DND-41 (cell line): Measurements from ENCODE around the gene AMDHD2.

Source experiments
- EZH2 ChIP-seq: IDR thresholded peaks from 3 replicates; pipeline ENCODE4 v1.6.1; 2012; ENCODE audit warnings: borderline replicate concordance, low read depth, mild to moderate bottlenecking, moderate library complexity, low read length, inconsistent platforms; ENCODE audit not compliant: severe bottlenecking
- TF ChIP-seq, protein P1 (sequence below): IDR thresholded peaks from 2 replicates; pipeline ENCODE4 v1.5.1; 2012; ENCODE audit warnings: borderline replicate concordance, low read length, moderate library complexity, mild to moderate bottlenecking; ENCODE audit not compliant: poor library complexity, severe bottlenecking; ENCODE audit errors: extremely low read depth

DNA sequence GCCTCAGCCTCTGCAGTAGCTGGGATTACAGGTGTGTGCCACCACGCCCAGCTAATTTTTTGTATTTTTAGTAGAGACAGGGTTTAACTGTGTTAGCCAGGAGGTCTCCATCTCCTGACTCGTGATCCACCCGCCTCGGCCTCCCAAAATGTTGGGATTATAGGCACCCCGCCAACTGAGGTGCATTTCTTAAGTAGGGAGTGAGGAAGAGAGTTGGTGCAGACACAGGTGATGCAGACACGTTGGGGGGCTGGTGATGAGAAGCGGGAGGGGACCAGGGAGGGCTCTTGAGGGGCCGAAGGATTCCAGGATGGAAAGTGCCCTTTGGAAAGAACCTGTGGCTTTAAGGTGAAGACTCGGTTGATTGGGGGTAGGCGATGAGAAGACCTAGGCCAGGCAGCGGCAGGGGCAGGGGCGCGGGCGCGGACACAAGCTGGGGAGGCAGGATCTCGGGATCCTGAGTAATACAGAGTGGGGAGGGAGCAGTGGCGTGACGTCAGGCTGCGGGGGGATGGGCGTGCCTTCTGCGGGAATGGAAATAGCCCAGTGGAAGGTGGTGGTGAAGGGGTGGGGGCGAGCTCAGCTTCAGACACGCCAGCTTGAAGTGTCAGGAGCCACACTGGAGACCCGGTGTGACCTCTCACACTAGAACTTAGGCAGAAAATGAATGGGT is 8.9 kb upstream of the AMDHD2 start:
- TF ChIP-seq, protein P1, sequence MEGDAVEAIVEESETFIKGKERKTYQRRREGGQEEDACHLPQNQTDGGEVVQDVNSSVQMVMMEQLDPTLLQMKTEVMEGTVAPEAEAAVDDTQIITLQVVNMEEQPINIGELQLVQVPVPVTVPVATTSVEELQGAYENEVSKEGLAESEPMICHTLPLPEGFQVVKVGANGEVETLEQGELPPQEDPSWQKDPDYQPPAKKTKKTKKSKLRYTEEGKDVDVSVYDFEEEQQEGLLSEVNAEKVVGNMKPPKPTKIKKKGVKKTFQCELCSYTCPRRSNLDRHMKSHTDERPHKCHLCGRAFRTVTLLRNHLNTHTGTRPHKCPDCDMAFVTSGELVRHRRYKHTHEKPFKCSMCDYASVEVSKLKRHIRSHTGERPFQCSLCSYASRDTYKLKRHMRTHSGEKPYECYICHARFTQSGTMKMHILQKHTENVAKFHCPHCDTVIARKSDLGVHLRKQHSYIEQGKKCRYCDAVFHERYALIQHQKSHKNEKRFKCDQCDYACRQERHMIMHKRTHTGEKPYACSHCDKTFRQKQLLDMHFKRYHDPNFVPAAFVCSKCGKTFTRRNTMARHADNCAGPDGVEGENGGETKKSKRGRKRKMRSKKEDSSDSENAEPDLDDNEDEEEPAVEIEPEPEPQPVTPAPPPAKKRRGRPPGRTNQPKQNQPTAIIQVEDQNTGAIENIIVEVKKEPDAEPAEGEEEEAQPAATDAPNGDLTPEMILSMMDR, result no peak
- TF ChIP-seq EZH2, result no peak
